Activated CD4-positive, alpha-beta T cell treated with anti-CD3 and anti-CD28 coated beads, Interleukin-10, Interleukin-2, amounts not matched to agents 100 ng/mL and 50 ng/mL, durations not matched to agents 16 hours and 8 hours (primary cell): Measurements from ENCODE around the gene WDR35.
A peak's percentile ranks its signal among the peaks of the same experiment; 100 is the strongest.

Source experiments
- DNase-seq: peaks from one replicate; pipeline ENCODE4 v3.0.0-alpha.2; 2020

The WDR35 gene

DNA sequence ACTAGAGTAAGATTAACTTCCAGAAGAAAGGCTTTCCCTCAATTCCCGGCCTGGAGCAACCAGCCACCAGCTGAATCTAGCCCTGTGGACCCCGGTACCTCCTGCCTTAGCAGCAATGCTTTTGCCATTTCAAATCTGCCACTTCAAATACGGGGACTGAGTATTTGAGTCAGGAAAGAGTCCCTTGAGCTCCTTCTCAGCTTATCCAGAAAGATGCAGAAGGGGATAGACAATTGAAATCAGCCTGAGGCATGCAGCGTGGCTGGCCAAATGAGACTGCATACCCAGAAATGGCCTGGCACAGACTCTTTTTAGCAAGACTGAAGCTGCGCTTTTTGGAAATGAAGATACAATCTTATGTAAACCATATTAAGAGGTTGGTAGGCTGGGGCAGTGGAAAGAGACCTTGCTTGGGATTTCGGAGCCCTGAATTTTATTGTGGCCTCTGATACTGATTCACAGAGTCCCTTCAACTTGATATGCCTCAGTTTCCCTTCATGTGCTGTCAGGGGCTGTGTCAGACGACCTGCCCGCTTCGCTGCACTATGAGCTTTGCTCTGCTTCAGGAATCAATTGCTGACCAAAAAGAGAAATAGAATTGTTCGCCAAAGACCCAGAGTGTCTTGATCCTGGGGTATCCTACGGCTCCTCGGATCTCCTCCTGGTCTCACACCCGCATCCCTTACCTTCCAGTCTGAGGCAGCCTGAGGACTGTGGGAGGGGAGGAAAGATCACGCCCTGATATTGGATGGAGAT is 21.5 kb upstream of the WDR35 start:
- DNase-seq = no peak

DNA sequence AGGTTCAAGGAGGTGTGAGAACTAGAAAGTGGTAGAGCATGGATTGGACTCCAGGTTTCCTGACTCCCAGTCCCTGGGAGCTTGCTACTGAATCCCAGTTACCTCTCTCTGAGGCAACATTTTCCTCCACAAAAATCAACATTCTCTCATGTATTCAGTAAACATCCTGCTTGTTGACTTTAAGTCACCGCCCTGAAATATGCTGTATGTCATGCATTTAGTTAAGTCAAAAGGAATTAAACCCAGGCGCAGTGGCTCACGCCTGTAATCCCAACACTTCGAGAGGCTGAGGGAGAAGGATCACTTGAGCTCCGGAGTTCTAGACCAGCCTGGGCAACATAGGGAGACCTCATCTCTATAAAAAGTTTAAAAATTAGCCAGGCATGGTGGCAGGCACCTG is 18.8 kb upstream of the WDR35 start:
- no peak for DNase-seq

DNA sequence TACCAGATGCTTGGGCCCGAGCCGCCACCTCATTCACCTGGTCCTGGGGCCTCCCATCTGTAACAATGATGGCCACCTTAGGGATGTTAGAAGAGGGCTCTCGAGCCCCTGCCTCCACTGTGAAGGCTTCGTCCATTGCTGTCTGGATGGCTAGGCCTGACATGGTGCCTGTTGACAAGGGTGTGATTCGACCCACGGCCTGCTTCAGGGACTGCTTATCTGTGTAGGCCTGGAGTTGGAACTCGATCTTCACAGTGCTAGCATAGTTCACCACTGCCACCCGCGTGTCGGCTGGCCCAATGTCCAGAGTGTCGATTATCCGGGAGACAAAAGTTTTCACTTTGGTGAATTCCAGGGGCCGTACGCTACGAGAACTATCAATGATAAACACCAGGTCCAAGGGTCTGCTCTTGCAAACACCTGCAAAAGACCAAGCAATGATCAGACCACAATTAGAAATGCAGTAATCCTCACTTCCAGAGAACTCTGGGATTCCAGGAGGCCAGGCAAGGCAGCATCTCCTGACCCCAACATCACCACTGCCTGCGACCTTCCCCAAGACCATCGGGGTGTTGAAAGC is 16.1 kb upstream of the WDR35 start:
- no peak for DNase-seq

DNA sequence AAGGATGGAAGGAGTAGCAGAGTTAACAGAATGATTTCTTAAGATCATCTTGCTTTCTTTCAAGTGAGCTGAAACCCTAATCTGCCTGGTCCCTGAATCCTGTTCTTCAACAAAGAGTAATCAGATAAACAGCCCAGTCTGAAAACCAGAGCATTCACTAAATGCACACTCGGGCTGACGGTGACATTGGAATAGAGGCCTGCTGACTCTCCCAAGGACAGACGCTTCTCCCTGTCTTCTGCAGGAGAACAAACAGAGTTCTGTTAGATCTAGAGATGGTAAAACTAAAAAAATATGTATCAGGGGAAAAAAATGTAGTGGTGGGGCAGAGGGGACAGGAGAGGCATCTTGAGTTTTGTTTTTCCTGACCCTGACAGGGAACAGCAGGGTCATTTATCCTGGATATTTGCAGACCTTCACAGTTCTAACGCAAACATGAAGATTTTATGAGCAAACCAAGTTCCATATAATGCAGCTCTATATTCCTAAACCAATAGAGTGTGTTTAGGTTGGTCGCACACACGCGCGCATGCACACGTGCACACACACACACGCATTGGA is 15.2 kb upstream of the WDR35 start:
- DNase-seq = no peak

DNA sequence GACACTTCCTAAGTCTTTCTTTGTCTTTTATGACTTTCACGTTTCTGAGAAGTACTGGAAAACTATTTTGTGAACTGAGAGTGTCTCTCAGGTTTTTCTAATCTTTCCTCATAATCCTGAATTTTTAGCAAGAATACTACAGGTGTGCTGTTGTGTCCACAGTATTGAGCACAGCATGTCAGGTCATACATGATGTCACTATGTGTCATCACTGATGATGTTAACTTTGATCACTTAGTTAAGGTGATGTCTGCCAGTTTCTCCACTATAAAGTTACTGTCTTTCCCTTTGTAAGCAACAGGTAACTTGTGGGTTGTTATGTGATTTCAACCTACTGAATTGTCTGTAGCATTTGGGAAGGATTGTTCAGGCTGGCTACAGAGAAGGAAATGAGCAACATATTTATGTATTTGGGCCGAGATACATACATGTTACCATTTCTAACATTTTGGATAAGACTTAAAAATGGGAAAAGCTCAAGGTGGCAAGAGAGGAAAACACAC is 11.5 kb upstream of the WDR35 start:
- no peak for DNase-seq

DNA sequence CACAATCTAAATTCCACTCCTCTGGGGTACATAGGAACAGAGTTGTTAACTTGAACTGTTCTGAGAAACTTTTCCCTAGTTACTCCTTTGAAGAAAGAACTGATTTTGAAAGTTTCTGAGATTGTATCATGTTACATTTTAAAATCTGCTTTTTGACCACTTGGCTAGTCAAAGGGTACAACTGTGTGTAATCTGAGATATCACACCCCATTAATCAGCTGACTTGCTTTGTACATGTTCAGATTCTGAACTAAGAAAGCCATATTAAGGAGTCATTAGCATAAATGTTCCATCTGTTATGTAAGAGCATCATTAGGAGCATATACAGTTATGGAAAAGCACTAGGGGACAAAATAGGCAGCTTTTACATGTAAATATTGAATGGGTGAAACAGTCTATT is 3.8 kb upstream of the WDR35 start:
- no peak for DNase-seq

DNA sequence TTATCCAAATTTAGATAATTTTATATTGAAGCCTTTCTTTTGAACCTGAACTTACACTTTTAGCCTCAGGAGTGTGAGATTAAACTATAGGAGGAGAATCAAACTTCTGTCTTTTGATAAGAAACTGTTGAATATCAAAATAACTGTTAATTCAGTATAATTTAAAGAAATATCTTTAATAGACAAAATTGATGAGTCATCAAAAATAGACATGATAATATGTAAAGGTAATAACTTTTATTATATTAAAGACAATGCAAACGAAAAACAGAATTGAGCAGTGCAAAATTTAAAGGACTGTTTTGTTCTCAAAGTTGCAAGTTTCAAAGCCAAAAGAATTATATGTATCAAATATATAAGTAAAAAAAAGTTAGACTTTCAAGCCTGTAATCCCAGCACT is 2.0 kb upstream of the WDR35 start:
- DNase-seq = no peak

DNA sequence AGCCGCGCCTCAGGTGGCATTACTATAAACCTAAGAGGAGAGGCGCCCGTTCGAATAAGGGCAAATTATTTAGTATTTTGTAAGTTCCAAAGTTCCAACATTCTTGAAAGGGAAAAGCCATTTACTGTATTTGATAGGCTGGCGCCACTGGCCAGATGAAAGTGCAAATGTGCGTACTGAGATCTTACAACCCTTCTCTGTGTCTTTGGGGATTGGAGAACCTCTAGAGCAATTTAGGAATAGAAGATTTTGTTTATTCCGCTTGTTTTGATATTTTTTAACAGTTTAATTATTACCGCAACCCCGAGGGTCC is 467 bp upstream of the WDR35 start:
- no peak for DNase-seq

DNA sequence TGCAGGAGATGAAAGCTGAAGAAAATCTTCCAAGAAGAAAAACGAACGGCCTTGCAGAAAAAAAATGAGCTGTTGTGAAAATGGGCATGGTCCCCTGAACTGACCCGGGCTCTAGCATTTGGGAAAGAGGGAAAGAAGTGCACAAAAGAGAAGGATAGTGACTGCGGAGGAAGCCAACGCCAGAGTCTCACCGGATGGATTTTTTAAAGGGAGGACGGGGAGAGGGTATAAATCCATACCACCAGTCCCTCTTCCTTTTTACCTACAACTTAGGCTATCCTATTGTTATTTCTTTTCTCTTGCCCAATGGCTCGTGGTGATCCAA is 601 bp downstream of the WDR35 start:
- no peak for DNase-seq

DNA sequence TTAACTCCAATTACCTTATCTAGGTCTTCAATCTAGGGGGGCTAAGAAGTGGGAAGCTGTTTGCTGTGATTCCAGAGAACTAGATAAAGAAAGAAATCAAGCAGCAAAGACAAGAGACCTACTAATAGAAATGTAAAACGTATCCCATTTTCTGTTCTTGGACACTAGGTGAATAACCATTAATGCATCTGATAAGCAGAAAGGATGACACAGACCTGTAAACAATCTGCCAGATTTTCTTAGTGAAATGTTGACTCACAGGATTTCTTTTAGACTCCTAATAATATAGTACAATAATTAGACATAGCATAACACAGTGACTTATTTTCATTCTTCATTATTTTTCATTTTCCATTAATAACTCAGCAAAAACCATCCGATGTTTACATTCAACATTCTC is 1.3 kb downstream of the WDR35 start:
- no peak for DNase-seq

DNA sequence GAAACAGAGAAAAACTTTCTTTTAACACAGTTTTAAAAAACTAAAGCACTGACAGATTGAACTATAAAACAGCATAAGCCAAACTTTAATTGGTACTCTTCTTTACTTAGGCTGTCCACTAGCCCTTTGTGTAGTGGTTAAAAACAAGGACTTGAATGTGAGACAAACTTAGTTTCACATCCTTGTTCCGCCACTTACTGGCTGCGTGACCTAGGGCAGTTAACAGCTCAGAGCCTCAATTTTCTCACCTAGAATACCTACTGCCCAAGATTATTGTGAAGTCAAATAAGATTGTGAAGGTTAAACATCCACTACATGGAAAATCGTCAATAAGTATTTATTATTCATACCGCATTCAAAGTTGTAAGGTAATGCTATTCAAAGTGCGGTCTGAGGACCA is 2.0 kb downstream of the WDR35 start:
- DNase-seq = no peak

DNA sequence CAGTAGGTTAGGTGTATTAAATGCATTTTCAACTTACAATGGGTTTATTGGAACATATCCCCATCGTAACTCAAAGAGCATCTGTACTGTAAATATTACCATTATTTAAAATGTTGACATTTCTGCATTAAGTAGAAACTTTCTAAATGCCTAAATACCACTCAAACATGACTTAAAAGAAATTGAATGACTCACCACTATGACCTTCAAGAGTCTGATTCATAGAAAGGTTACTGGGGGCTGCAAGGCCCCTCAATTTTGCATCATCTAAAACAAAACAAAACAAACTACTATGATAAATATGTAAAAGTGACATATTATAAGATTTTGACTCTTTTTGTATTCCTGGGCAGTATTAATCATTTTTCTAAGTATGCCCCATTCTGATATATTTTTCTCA is 7.6 kb downstream of the WDR35 start:
- no peak for DNase-seq

DNA sequence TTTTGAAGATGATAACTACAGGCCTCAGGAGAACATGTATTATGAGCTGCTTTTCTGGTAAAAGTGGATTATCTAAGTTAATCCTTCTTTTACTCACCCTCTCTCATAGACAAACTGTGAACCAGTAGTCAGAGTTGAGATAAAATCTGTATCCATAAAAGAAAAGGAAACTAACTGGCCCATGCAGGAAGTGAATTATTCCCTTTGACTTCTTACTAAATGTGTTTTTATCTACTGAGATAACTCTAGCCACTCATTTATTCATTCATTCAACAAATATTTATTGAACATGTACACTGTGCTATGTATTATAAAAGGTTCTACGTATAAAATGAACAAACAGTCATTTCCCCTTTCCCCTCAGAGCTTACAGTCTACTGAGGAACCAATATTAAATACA is 10.0 kb downstream of the WDR35 start:
- DNase-seq = no peak

DNA sequence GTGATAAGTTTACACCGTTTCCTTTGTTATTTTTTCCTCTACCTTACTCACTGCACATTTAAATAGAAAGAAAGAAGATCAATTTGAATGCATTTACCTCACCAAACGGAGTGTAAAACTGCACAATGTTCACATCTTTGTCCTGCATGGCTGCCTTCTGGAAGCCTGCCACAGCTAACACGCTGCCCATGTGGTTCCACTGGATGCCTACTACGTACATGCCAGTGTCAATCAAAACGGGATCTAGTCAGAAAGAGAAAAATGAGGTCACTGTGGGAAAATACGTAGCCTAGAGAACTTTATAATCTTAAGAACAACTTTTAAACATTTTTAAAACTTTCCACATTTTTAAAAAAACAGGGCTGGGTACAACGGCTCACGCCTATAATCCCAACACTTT is 16.4 kb downstream of the WDR35 start:
- DNase-seq = no peak

DNA sequence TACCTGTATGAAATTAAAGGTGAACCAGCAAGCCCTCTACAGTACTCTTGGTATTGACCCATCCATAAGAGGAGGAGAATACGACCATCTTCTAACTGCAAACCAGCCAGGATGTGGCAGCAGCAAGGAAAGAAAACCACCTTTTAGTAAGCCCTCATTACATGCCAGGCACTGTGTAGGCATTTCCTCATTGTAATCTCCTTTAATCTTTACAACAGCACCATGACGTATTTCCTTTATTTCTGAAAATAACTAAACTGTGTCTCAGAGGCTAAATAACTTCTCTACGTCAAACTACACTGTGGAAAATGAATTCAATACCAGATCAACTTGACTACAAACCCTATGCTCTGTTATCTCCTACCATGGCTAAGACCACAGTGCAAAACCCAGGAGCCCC is 18.2 kb downstream of the WDR35 start:
- DNase-seq = peak; percentile 25

DNA sequence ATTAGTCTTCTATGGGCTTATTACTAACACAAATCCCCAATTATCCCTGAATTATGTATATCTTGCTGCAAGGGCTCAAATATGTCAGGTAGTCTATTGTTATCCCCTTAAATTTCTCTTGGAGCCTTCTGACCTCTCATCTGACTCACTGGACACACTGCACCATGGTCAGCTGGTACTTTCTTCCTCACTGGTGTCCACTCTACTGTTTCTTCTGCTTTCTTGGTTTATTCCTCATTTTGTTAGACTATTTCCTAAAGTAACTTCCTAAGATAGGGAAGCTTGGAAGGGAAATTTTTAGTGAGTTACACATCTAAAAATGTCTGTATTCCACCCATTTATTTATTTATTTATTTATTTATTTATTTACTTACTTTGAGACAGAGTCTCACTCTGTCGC is 26.5 kb downstream of the WDR35 start:
- DNase-seq = no peak

DNA sequence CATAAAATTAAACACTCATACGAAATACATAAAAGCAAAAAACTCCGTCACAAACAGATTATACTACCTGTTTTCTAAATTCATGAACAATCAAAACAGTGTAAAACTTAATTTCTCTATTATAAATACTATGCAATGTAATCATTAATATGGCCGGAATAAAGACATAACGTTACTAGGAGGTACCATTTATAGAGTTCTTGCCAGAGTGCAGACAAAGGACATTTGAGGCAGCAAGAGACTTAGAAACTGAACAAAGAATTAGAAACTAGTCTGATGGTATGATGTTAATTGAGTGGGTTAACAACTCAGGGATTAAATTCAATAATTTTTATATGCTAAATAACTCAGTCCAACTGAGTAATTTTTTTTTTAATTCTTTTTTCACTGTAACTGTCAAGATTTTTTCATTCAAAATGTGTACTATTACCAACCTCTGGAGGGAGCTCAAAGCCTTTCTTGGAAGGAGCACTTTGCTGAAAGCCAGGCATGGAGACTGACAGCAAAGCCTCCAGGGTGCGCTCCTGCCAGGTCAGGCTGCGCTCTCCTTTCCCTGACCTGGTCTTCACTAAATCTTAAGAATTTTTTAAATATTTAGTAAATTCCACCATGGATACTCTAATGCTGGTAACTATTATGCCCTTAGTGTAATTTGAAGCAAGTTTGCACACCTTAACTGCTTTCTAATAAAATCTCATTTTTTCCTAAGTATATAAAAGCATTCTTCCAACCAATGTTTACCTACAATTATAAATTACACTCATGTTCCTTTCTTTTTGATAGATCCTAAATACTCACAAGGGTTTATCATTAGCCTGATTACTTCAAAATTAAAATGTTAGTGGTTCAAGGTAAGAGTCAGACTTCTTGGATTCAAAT is 34.1 kb downstream of the WDR35 start:
- peak; percentile 68 for DNase-seq

DNA sequence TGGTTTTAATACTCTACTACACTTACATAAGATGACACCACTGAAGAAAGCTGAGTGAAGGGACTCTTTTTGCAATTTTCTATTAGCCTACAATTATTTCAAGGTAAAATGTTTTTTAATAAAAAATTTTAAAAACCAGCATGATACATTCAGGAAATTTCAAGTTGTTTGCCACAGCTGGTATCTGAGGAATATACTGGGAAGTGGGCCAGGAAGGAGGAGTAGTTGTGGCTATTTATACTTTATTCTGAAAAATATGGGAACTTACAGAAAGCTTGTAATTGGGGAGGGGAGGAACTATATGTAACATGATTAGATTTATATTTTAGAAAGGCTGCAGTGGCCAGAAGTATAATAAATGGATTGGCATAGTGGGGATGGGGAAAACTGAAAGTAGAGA is 40.8 kb downstream of the WDR35 start:
- DNase-seq = no peak

DNA sequence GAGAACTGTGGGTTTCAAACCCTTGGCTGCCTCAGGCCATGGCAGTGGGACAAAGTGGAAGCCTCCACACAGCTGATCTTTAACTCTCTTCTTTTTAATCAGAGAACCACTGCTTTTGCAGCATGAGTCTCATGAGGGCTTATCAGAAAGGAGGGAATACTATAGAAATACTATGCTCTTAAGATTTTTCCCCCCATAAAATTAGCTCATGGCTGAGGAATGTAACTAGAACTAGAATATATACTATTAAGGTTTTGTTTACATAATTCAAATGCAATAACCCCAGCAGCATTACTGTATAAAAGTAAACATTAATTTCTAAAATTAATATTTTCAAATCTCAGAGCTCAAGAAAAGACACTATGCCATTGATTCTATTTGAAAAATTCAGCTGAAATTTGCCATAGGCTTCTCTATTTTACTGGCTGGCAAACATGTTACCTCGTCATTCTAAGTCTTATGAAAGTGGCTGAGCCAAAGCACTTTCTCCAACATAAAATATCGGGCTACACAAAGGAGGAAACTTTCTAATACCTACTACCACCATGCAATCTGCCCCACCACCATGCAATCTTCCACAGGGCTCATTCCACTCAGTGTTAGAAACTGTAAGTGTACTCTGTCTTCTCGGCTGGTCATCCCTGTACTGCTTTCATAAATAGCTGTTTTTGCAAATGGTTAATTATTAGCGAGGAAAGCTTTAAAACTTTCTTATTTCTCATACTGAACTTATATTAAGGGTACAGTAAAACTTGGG is 42.5 kb downstream of the WDR35 start:
- DNase-seq = no peak

DNA sequence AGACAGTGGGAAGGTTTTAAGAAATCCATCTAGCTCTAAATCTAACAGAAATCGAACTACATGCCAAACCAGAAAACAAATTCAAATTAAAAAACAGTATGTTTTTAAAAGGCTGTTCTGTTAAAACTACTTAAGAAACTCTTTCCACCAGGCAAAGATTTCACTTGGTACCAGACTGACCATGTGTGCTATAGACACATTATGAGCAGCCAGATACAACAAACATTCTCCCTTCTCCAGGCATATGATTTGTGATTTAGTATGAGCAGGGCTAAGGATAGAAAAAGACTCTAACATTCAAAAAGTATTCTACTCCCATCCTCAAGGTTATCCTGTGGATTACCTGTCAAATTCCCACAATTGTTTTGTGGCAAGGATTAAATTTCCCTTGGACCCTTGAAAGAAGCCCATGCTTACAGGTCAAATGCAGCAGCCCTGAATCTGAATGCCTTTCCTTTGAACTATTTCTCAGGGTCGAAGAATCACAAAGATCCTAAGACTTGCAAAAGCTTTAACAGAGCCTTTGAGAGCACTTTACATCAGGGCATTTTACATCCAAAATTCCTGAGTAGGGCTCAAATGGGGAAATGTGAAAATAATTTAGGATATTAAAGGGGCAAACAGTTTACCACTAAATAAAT is 45.6 kb downstream of the WDR35 start:
- DNase-seq = no peak

DNA sequence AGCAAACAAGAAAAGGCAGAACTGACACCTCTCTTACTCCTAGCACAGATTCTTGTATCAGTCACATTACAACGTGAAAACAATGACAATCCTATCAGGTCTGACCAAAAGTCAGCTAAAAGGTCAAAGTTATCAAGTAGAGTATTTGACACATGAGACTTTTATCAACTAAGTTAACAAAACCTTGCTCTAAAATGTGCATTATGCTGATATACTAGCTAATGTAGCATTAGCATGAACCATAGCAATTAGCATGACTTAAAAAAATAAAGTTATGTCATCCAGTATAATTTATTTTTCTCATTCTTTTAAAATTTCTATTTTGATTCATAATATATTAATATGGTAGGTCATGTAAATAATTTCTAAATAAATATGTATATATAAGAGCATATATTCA is 46.7 kb downstream of the WDR35 start:
- DNase-seq = no peak

DNA sequence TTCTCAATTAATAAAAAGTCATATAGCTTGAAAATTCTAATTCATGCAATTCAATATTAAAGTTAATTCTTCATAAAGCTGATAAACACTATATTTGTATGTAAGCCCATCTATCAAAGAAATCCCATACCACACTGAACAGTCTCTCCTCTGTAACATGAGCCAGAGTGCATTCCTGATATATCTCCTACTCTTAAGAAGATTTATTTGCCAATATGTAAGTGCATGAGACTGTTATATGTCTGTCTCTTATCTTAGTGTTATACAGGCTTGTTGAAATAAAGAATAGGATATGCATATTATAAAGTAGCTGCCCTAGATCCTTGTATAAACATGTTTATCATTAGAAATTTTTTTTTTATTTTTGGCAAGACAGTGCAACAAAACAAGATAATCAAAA is 47.7 kb downstream of the WDR35 start:
- DNase-seq = no peak

DNA sequence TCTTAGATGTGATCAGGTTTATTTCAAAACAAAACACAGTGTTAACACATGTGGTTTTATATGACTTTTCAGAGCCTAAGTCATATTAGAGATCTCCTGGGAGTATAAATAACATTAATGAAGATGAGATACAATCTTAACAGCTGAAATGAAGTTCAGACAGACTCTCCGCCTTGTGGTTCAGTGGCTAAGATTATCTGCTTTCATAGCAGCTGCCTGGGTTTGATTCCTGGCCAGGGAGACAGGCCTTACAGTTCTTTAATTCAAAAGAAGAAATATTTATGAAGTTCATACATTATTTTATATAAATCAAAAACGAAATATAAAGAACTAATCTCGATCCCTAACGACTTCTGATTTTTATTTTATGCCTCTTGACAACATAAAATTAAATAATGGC is 52.9 kb downstream of the WDR35 start:
- no peak for DNase-seq
